GM18870 (cell line): ENCODE measurements around the gene HMG20A.

Experiments
- ATAC-seq: cut with Tn5 transposase; IDR thresholded peaks from one replicate; pipeline ENCODE4 v1.9.1; 2021; ENCODE audit warnings: moderate library complexity; ENCODE audit not compliant: unreplicated experiment

Gene HMG20A

GRCh38 chr15:77420610-77421369 lies at the start of gene HMG20A:
TSS of gene HMG20A (plus strand) at chr15:77420888. CDS start at chr15:77458408, 37,520 bp downstream.
- peak; percentile 57 for ATAC-seq

GRCh38 chr15:77371850-77372563 lies 48.7 kb upstream of the HMG20A start:
- no peak for ATAC-seq

GRCh38 chr15:77373441-77373840 lies 47.2 kb upstream of the HMG20A start:
- no peak for ATAC-seq

- ATAC-seq: no peak
These were observed 45.6 kb upstream of the HMG20A start for GRCh38 chr15:77375133-77375532.

GRCh38 chr15:77376770-77377169 lies 43.9 kb upstream of the HMG20A start:
- no peak for ATAC-seq

GRCh38 chr15:77380033-77380432 lies 40.7 kb upstream of the HMG20A start:
- no peak for ATAC-seq

- ATAC-seq: no peak
These were observed 36.6 kb upstream of the HMG20A start for GRCh38 chr15:77384086-77384485.

- ATAC-seq: no peak
These were observed 35.9 kb upstream of the HMG20A start for GRCh38 chr15:77384589-77385359.

GRCh38 chr15:77386626-77387025 lies 34.1 kb upstream of the HMG20A start:
- no peak for ATAC-seq

GRCh38 chr15:77387365-77388105 lies 33.2 kb upstream of the HMG20A start:
- ATAC-seq: no peak

GRCh38 chr15:77391372-77391951 lies 29.2 kb upstream of the HMG20A start:
- ATAC-seq: no peak

- no peak for ATAC-seq
These were observed 27.8 kb upstream of the HMG20A start for GRCh38 chr15:77392762-77393470.

GRCh38 chr15:77393471-77393840 lies 27.2 kb upstream of the HMG20A start:
- no peak for ATAC-seq

GRCh38 chr15:77395013-77395774 lies 25.5 kb upstream of the HMG20A start:
- ATAC-seq: no peak

- ATAC-seq: no peak
These were observed 24.0 kb upstream of the HMG20A start for GRCh38 chr15:77396692-77397091.

GRCh38 chr15:77398927-77399326 lies 21.8 kb upstream of the HMG20A start:
- no peak for ATAC-seq

GRCh38 chr15:77400258-77400657 lies 20.4 kb upstream of the HMG20A start:
- no peak for ATAC-seq

GRCh38 chr15:77402740-77403379 lies 17.8 kb upstream of the HMG20A start:
- ATAC-seq: no peak
